Heart left ventricle (tissue), 16 donors: Measurements from ENCODE around the gene REPS2. TPM values are rescaled to one million over a fixed set of nuclear protein-coding genes. Genes with fewer than 3 reads are reported as not detected.

Experiments used
- ATAC-seq, 4 donors: fragments of 200-7000 bp; cut with Tn5 transposase; one replicate each; pipeline ENCODE4 v1.9.1; 2020 to 2022; ENCODE audit warnings: moderate library complexity in 4 of 4, mild to moderate bottlenecking in 3 of 4, moderate number of reproducible peaks in 1 of 4
- DNase-seq, 5 donors: peaks; one replicate each; pipeline ENCODE4 v3.0.0-alpha.2; 2020
- H3K27ac ChIP-seq, 12 donors: fragments of 200-600 bp; sonication (generic) in 4 of 12; one replicate each; pipeline versions ENCODE4 v1.5.0 to v1.8.0; 2016 to 2022; ENCODE audit warnings: mild to moderate bottlenecking in 2 of 12
- H3K27me3 ChIP-seq, 9 donors: fragments of 200-600 bp; sonication (generic) in 2 of 9; one replicate each; pipeline versions ENCODE4 v1.5.1 to v1.8.0; 2016 to 2022; ENCODE audit warnings: mild to moderate bottlenecking in 3 of 9
- H3K36me3 ChIP-seq, 9 donors: fragments of 200-600 bp; sonication (generic) in 2 of 9; one replicate each; pipeline versions ENCODE4 v1.5.0 to v1.8.0; 2018 to 2022; ENCODE audit warnings: mild to moderate bottlenecking in 2 of 9
- H3K4me1 ChIP-seq, 12 donors: fragments of 200-600 bp; sonication (generic) in 4 of 12; one replicate each; pipeline versions ENCODE4 v1.5.0 to v1.8.0; 2016 to 2022; ENCODE audit warnings: mild to moderate bottlenecking in 3 of 12
- H3K4me3 ChIP-seq, 12 donors: fragments of 200-600 bp; sonication (generic) in 4 of 12; one replicate each; pipeline versions ENCODE4 v1.5.0 to v1.8.0; 2017 to 2022; ENCODE audit warnings: mild to moderate bottlenecking in 9 of 12, moderate library complexity in 4 of 12
- H3K9me3 ChIP-seq, 12 donors: fragments of 200-600 bp; sonication (generic) in 4 of 12; one replicate each; pipeline versions ENCODE4 v1.5.0 to v1.8.0; 2016 to 2022; ENCODE audit warnings: mild to moderate bottlenecking in 1 of 12
- CTCF ChIP-seq, 12 donors: fragments of 200-600 bp; sonication (generic) in 4 of 12; IDR thresholded peaks; one replicate each; pipeline versions ENCODE4 v1.5.0 to v1.8.0; 2018 to 2022; ENCODE audit warnings: antibody characterized with exemption in 12 of 12, mild to moderate bottlenecking in 5 of 12
- POLR2A ChIP-seq, 2 donors: fragments of 450-650 bp; IDR thresholded peaks; one replicate each; pipeline ENCODE4 v1.6.1; 2017; ENCODE audit warnings: antibody characterized with exemption in 2 of 2, mild to moderate bottlenecking in 2 of 2, moderate library complexity in 2 of 2
- WGBS, 4 donors: extraction: QIAGEN DNeasy Blood & Tissue Kit in 2 of 4; methylation state at CpG; one replicate each; pipeline versions ENCODE4 v1.1.5 to v1.1.7; 2013 to 2018; 5-methylcytosine and 5-hydroxymethylcytosine counted together
- intact Hi-C, 10 donors: fragments of 100-400 bp; cut with DNase I; formaldehyde crosslinking; loops; one replicate each; pipeline versions ENCODE4 v1.11.1 to v1.14.2; 2022
- polyA plus RNA-seq, 2 donors: library from polyadenylated mRNA; stranded (reverse); fragments of 200-250 nt; gene quantifications; one replicate each; pipeline ENCODE4 v1.2.3, GENCODE V29; 2013
- total RNA-seq, 9 donors: library from RNA; depleted of rRNA in 2 of 9; stranded (reverse); fragments of >200 nt in 2 of 9; fragmentation: NEBNext Ultra II Directional in 3 of 9; extraction: Animal tissue kit (Norgen Biotek cat#: 25700) in 3 of 9; gene quantifications; one replicate each; pipeline versions ENCODE4 v1.1.0 to v1.2.4, GENCODE V29; 2016 to 2023
- donor health status: ischemic (EF 13 %, LVEDD 7.1; RV severe dilation, severe dysfunction).
- donor health status: healthy with polysubstance abuse.
- donor health status: DM: no; HTN: yes; CAD: no.
- donor health status: DM: no; HTN: no; CAD: no.
- donor health status: ischemic (EF 25% LVEDD 6.9; RV normal size, moderate dysfunction).
- donor health status: ischemic (EF 25% LVEDD 5.7; RV mildly dilated, moderate dysfunction).
- donor health status: healthy.
- donor health status: DM: yes; HTN: yes; CAD: no.
- donor health status: ischemic (EF 35%, LVEDD 5.7; RV mildly dilated, moderate dysfunction).
- donor health status: nonischemic (EF 11% LVEDD 7.7; RV severe dilation, severe dysfunction).
- donor health status: DM: yes; HTN: yes; CAD: no.
- donor health status: PGD.
- donor health status: ischemic (EF 29% LVEDD 5.4; RV normal size, mild dysfunction).
- donor health status: nonischemic (EF 23%, LVEDD 6.1; RV moderate dilation, normal function).

REPS2 gene
- total and polyA plus RNA-seq, 11 donors, result 0.89 to 11.9 (median 6.5) TPM

GRCh38 chrX:17082831-17083230, 136.4 kb downstream of the REPS2 start:
- peaks cover 0 to 9% (median 1%) of the 10 kb centered on the region in 12 donors for H3K4me1 ChIP-seq
- no peak for TF ChIP-seq CTCF (IDR thresholded peaks at IDR 0.05)
- TF ChIP-seq POLR2A (IDR thresholded peaks at IDR 0.05), result no peak
- no peaks in the 10 kb centered on the region for H3K36me3 ChIP-seq
- no peaks in the 10 kb centered on the region for H3K9me3 ChIP-seq
- ATAC-seq, result no peak
- 53 to 67% (median 63%) methylated on average over 7 of the region's 7 CpGs for WGBS, 4 donors
- peaks cover 0 to 19% (median 0%) of the 10 kb centered on the region in 9 donors for H3K27me3 ChIP-seq
- intact Hi-C loops, result no loop called here
- DNase-seq, result no peak
- no peak overlapping the region for H3K4me3 ChIP-seq
- H3K27ac ChIP-seq, result no peak overlapping the region

DNA sequence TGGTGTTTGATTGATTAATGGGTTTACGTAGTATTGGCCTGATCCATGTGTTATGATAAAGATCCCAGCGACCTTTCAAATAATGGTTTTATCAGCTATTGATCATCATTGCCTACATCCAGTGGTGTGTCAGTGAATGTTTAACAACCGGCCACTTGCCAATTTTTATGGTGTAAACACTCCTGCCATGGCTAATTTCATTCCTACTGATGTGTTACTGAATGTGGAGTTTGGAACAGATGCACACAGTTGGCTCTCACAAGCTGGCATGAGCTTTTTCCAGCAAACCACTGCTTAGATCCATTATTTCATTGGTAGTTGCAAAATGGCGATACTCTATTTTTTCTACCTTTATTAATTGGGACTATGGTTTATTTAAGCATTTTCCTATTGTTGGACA, 139.9 kb downstream of the REPS2 start:
- intact Hi-C loops, result no loop called here
- Histone ChIP-seq H3K4me3 (no peak overlapping the region), H3K27ac (no peak overlapping the region), H3K4me1 (no peaks in the 10 kb centered on the region), H3K9me3 (peaks cover 0 to 4% (median 0%) of the 10 kb centered on the region in 12 donors), H3K27me3 (peaks cover 0 to 16% (median 0%) of the 10 kb centered on the region in 9 donors), H3K36me3 (no peaks in the 10 kb centered on the region)
- no peak for ATAC-seq
- WGBS, 4 donors, result 79 to 96% (median 87%) methylated on average over 4 of the region's 4 CpGs
- TF ChIP-seq CTCF (IDR thresholded peaks at IDR 0.05) (no peak), POLR2A (IDR thresholded peaks at IDR 0.05) (no peak)
- DNase-seq, result no peak

DNA sequence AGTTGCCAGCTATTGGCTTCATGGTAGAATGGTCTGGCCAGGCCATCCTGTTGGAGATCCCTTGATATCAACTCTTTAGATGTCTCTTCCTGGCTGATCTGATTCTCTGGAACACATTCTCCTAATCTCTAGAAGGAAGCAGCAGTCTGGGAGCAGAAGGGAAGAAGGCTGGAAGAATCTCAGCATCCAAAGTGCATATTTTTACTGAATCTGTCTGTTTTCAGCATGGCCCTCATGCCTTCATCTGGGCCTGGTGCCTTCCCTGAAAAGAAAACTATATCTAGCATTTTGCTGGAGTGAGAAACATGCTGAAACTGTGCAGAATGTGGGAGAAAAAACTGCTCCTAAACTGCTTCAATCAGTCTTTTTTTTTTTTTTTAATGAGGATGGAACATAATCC, 148.7 kb downstream of the REPS2 start:
- intact Hi-C loops, result no loop called here
- Histone ChIP-seq H3K4me3 (no peak overlapping the region), H3K27ac (no peak overlapping the region), H3K9me3 (peaks cover 0 to 2% (median 0%) of the 10 kb centered on the region in 12 donors), H3K4me1 (no peaks in the 10 kb centered on the region), H3K36me3 (no peaks in the 10 kb centered on the region), H3K27me3 (peaks cover 0 to 16% (median 0%) of the 10 kb centered on the region in 9 donors)
- TF ChIP-seq POLR2A (IDR thresholded peaks at IDR 0.05) (no peak), CTCF (IDR thresholded peaks at IDR 0.05) (no peak)
- no peak for ATAC-seq
- DNase-seq, result no peak

- Histone ChIP-seq H3K4me3 (no peak overlapping the region), H3K36me3 (no peaks in the 10 kb centered on the region), H3K27ac (no peak overlapping the region), H3K4me1 (no peaks in the 10 kb centered on the region), H3K9me3 (no peaks in the 10 kb centered on the region), H3K27me3 (peaks cover 0 to 27% (median 0%) of the 10 kb centered on the region in 9 donors)
- TF ChIP-seq POLR2A (IDR thresholded peaks at IDR 0.05), result no peak
- TF ChIP-seq CTCF (IDR thresholded peaks at IDR 0.05), result no peak
- ATAC-seq (no peak), DNase-seq (no peak)
- intact Hi-C loops, result no loop called here
- WGBS, 4 donors, result 51 to 94% (median 72%) methylated on average over 1 of the region's 1 CpG
These were observed 152.2 kb downstream of the REPS2 start for GRCh38 chrX:17098516-17099247.
